CD4-positive, alpha-beta T cell (primary cell): Measurements from ENCODE around the gene PLIN1. TPM values are rescaled to one million over a fixed set of nuclear protein-coding genes. Genes with fewer than 3 reads are reported as not detected.

ENCODE experiments used
- ATAC-seq: fragments of 200-7000 bp; cut with Tn5 transposase; one replicate; pipeline ENCODE4 v1.10.0; 2022; ENCODE audit warnings: mild to moderate bottlenecking; ENCODE audit not compliant: poor library complexity
- CTCF ChIA-PET: fragments of 350-600 bp; sonication (Branson Sonifier 250); formaldehyde crosslinking; loops from one replicate; lab custom pipeline; 2021; ENCODE audit warnings: antibody characterized with exemption, inconsistent platforms; lab: Charles Lee
- POLR2A ChIA-PET: fragments of 350-600 bp; sonication (Branson Sonifier 250); formaldehyde crosslinking; loops from one replicate; lab custom pipeline; 2021; ENCODE audit warnings: antibody characterized with exemption, inconsistent platforms; lab: Charles Lee
- DNase-seq, 14 experiments: peaks; one replicate each; pipeline ENCODE4 v3.0.0-alpha.2; 2013 to 2020; ENCODE audit warnings: mixed read lengths in 2 of 14
- H3K27ac ChIP-seq, 2 donors: one replicate each; pipeline versions ENCODE4 v1.5.1 to v1.7.0; 2013; ENCODE audit warnings: low read length in 2 of 2, low read depth in 1 of 2, mild to moderate bottlenecking in 1 of 2
- H3K27me3 ChIP-seq, 2 experiments: 1 replicate in 1 of 2; 2 replicates in 1 of 2; pipeline versions ENCODE4 v1.6.1 to v1.7.0; 2013; ENCODE audit warnings: low read length in 2 of 2, control low read depth in 1 of 2, mild to moderate bottlenecking in 1 of 2, moderate library complexity in 1 of 2; ENCODE audit not compliant: insufficient read depth in 2 of 2, control insufficient read depth in 1 of 2
- H3K36me3 ChIP-seq: one replicate; pipeline ENCODE4 v1.6.1; 2013; ENCODE audit warnings: low read length, control low read depth; ENCODE audit not compliant: insufficient read depth
- H3K4me1 ChIP-seq: one replicate; pipeline ENCODE4 v1.6.1; 2013; ENCODE audit warnings: low read length, control low read depth; ENCODE audit not compliant: insufficient read depth
- H3K4me3 ChIP-seq: one replicate; pipeline ENCODE4 v1.5.1; 2013; ENCODE audit warnings: mild to moderate bottlenecking, low read length, moderate library complexity
- H3K9me3 ChIP-seq, 2 experiments: 1 replicate in 1 of 2; 2 replicates in 1 of 2; pipeline versions ENCODE4 v1.6.1 to v1.7.0; 2013; ENCODE audit warnings: low read length in 2 of 2, mild to moderate bottlenecking in 2 of 2, control low read depth in 1 of 2, moderate library complexity in 1 of 2; ENCODE audit not compliant: control insufficient read depth in 1 of 2, insufficient read depth in 1 of 2
- H3K27ac Mint-ChIP-seq: one replicate; pipeline ENCODE4 v1.8.0; 2020; ENCODE audit warnings: mixed read lengths
- H3K27me3 Mint-ChIP-seq: one replicate; pipeline ENCODE4 v1.8.0; 2021; ENCODE audit warnings: mixed read lengths
- H3K36me3 Mint-ChIP-seq: one replicate; pipeline ENCODE4 v1.8.0; 2021; ENCODE audit warnings: low read depth, mixed read lengths
- H3K4me1 Mint-ChIP-seq: one replicate; pipeline ENCODE4 v1.8.0; 2021; ENCODE audit warnings: low read depth, mixed read lengths
- H3K4me3 Mint-ChIP-seq: one replicate; pipeline ENCODE4 v1.8.0; 2020; ENCODE audit warnings: mild to moderate bottlenecking, mixed read lengths
- H3K9me3 Mint-ChIP-seq: one replicate; pipeline ENCODE4 v1.8.0; 2020; ENCODE audit warnings: mixed read lengths
- intact Hi-C, 2 experiments: fragments of 100-400 bp; cut with DNase I in 1 of 2; cut with micrococcal nuclease in 1 of 2; formaldehyde crosslinking; loops; one replicate each; pipeline versions ENCODE4 v1.15.1 to v1.9.0; 2023 to 2025; cut with DNase I, micrococcal nuclease
- total RNA-seq, 174 experiments: library from RNA in 2 of 174; stranded (reverse) in 2 of 174; gene quantifications; one replicate each; pipeline ENCODE4 v1.2.3 and lab custom pipeline; 2021 to 2026
- TF ChIP-seq, protein P1 (sequence below): fragments of 200-600 bp; IDR thresholded peaks from one replicate; pipeline ENCODE4 v1.8.0; 2022; ENCODE audit warnings: antibody characterized with exemption, mild to moderate bottlenecking

PLIN1 gene
- total RNA-seq, 2 experiments from 2014 or later = 0.08 to 0.22 TPM

DNA sequence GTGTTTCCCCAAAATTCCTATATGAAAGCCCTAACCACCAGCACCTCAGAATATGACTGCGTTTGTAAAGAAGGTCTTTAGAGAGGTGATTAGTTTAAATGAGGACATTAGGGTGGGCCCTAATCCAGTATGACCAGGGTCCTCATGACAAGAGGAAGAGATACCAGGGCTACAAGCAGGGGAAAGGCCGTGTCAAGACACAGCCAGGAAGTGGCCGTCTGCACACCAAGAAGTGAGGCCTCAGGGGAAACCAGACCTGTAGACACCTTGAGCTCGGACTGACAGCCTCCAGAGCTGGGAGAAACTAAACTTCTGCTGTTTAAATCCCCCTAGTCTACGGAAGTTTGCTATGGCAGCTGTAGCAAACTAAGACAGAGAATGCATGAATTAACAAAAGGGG lies 38.1 kb downstream of the PLIN1 start:
- DNase-seq (no peak), ATAC-seq (no peak)
- CTCF ChIA-PET = no interaction called here

DNA sequence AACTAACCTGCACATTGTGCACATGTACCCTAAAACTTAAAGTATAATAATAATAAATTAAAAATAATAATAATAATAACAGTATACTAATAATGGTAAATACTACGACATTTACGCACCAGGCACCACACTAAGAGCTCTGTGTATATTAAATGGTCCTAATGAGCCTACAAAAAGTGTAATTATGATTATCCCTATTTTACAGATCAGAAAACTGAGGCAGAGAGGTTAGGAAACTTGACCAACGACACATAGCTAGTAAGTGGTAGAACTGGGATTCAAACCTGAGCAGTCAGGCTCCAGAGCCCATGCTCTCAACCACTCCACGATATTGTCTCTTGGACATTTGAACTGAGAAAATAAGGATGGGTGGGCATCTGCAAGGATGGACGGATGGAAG lies 38.9 kb downstream of the PLIN1 start:
- no peak overlapping the region for H3K27ac Mint-ChIP-seq
- H3K27me3 Mint-ChIP-seq = no peaks in the 10 kb centered on the region
- H3K36me3 ChIP-seq = no peaks in the 10 kb centered on the region
- no peak overlapping the region for H3K27ac ChIP-seq
- no peak for ATAC-seq
- DNase-seq = no peak
- intact Hi-C loops = no loop called here
- ChIA-PET CTCF (no interaction called here), POLR2A (no interaction called here)
- H3K9me3 Mint-ChIP-seq = no peaks in the 10 kb centered on the region
- H3K4me3 Mint-ChIP-seq = no peak overlapping the region
- TF ChIP-seq, protein P1, sequence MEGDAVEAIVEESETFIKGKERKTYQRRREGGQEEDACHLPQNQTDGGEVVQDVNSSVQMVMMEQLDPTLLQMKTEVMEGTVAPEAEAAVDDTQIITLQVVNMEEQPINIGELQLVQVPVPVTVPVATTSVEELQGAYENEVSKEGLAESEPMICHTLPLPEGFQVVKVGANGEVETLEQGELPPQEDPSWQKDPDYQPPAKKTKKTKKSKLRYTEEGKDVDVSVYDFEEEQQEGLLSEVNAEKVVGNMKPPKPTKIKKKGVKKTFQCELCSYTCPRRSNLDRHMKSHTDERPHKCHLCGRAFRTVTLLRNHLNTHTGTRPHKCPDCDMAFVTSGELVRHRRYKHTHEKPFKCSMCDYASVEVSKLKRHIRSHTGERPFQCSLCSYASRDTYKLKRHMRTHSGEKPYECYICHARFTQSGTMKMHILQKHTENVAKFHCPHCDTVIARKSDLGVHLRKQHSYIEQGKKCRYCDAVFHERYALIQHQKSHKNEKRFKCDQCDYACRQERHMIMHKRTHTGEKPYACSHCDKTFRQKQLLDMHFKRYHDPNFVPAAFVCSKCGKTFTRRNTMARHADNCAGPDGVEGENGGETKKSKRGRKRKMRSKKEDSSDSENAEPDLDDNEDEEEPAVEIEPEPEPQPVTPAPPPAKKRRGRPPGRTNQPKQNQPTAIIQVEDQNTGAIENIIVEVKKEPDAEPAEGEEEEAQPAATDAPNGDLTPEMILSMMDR = no peak
- no peaks in the 10 kb centered on the region for H3K9me3 ChIP-seq
- no peak overlapping the region for H3K4me3 ChIP-seq
- no peaks in the 10 kb centered on the region for H3K27me3 ChIP-seq
- no peaks in the 10 kb centered on the region for H3K36me3 Mint-ChIP-seq
- H3K4me1 Mint-ChIP-seq = no peaks in the 10 kb centered on the region
- no peaks in the 10 kb centered on the region for H3K4me1 ChIP-seq

More for the DNA sequence above, 38.1 kb downstream of the PLIN1 start:
- intact Hi-C loops = no loop called here
- H3K4me1 ChIP-seq = no peaks in the 10 kb centered on the region
- no peaks in the 10 kb centered on the region for H3K9me3 ChIP-seq
- Mint-ChIP-seq H3K36me3 (no peaks in the 10 kb centered on the region), H3K9me3 (no peaks in the 10 kb centered on the region), H3K4me1 (no peaks in the 10 kb centered on the region), H3K27ac (no peak overlapping the region), H3K27me3 (no peaks in the 10 kb centered on the region), H3K4me3 (no peak overlapping the region)
- POLR2A ChIA-PET = no interaction called here
- H3K27me3 ChIP-seq = no peaks in the 10 kb centered on the region
- TF ChIP-seq, protein P1 = no peak
- no peaks in the 10 kb centered on the region for H3K36me3 ChIP-seq
- no peak overlapping the region for H3K4me3 ChIP-seq
- H3K27ac ChIP-seq = no peak overlapping the region

DNA sequence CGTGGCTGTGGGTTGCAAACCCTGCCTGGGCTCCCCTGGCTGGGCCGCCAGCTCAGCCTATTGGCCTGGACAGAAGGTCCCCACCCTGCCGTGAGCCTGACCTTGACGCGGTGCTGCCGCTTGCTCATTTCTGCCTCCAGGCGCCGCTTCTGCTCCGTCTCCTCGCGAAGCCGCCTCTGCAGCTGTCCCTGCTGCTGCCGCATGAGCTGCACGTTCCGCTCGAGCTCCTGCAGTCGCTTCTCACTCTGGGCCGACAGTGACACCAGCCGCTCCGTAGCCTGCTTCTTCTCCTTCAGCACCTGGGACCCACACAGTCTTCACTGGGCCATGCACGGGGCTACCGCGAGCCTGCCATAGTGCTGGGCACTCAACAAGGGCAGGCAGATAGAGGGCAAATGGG lies 45.6 kb downstream of the PLIN1 start:
- no peak overlapping the region for H3K27ac ChIP-seq
- H3K9me3 Mint-ChIP-seq = no peaks in the 10 kb centered on the region
- H3K27me3 ChIP-seq = no peaks in the 10 kb centered on the region
- no peak overlapping the region for H3K27ac Mint-ChIP-seq
- H3K4me1 ChIP-seq = no peaks in the 10 kb centered on the region
- H3K9me3 ChIP-seq = peaks cover 0 to 20% of the 10 kb centered on the region in 2 experiments
- intact Hi-C loops = no loop called here
- no peaks in the 10 kb centered on the region for H3K36me3 Mint-ChIP-seq
- no peak overlapping the region for H3K4me3 Mint-ChIP-seq
- TF ChIP-seq, protein P1 = no peak
- no peaks in the 10 kb centered on the region for H3K36me3 ChIP-seq
- no peaks in the 10 kb centered on the region for H3K4me1 Mint-ChIP-seq
- CTCF ChIA-PET = no interaction called here
- no peak overlapping the region for H3K4me3 ChIP-seq
- POLR2A ChIA-PET = no interaction called here
- H3K27me3 Mint-ChIP-seq = no peaks in the 10 kb centered on the region
- no peak for ATAC-seq
- DNase-seq = no peak
